Left renal cortex interstitium (tissue), 4 donors: ENCODE measurements around the gene TMEM266. TPM values are rescaled to one million over a fixed set of nuclear protein-coding genes. Genes with fewer than 3 reads are reported as not detected.

ENCODE experiments used
- DNase-seq, 4 donors: peaks; one replicate each; pipeline ENCODE4 v3.0.0-alpha.2; 2013; ENCODE audit warnings: low read depth in 4 of 4, low spot score in 2 of 4, missing footprints in 1 of 4
- polyA plus RNA-seq, 4 donors: library from polyadenylated mRNA; unstranded; fragments of 120-200 nt; gene quantifications; one replicate each; pipeline ENCODE4 v1.2.1, GENCODE V29; 2013; ENCODE audit not compliant: insufficient read length in 4 of 4

Gene TMEM266
- polyA plus RNA-seq, 4 donors, result 9.3 to 15.1 (median 12.9) TPM

DNA sequence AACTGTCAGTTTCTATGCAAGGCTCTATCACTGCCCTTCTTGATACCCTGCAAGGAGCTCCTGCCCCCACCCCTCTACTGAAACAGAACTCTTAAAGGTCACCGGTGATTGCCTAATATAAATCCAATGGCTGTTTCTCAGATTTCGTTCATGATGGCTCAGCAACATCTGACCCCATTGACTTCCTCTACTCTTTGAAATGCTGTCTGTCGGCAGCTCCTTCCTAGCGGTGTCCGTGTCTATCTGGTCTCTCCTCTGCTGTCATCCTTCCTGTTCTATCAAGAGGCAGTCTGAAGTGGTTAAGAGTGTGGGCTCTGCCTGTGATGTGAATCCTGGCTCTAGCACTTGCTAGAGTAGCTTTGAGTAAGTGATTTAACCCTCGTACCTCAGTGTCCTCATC lies 5.5 kb downstream of the TMEM266 start:
- DNase-seq, result no peak

GRCh38 chr15:76065793-76066192 lies 6.0 kb downstream of the TMEM266 start:
- no peak for DNase-seq

GRCh38 chr15:76070192-76070591 lies 10.4 kb downstream of the TMEM266 start:
- no peak for DNase-seq

DNA sequence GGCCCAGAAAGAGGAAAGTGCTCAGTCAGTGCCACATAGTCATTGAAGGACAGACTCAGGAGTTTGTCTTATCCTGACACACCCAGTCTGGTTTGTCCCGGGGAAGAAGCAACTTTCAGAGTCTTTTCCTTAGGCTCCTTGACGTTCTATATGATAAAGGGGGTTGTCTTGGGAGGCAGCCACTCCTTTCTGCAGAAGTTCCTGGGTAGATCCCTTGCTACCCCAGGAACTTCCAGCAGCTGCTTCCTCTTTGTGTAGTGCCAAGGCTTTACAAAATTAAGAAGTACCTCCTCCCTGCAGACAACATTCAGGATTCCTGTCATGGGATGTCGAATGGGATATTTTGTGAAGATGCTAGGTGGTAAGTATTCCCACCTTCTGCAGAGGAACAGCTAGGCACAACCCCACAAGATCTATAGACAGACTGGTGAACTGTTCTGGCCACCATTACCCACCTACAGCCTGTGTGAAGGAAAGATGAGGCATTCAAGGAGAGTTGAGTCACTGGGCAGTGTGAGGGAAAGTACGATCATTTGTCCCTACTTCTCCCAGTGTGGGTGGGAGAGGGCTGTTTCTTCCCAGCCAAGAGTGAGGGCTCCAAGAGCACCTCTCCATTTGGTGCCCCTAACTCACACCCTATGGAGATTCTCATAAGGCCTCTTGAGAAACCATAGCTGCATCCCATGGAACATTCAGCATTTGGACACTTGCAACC lies 11.3 kb downstream of the TMEM266 start:
- DNase-seq, result no peak

DNA sequence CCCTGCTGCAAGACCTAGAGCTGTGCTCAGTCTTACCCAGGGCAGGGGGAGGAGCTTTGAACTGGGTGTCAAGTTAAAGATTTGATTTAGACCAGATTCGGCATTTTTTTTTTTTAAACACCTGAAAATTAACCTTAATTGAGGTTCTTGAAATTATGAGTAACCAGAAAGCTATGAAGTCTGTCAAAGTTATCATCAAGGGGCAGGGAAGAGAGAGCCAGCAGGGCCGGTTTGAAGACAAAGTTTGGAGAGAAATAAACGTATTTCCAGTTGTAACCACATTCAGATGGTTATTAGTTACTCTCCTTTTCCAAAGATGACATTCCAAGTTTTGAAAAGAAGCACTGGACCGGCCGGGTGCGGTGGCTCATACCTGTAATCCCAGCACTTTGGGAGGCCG lies 12.0 kb downstream of the TMEM266 start:
- no peak for DNase-seq

GRCh38 chr15:76073554-76073953 lies 13.8 kb downstream of the TMEM266 start:
- no peak for DNase-seq

GRCh38 chr15:76075046-76075445 lies 15.3 kb downstream of the TMEM266 start:
- DNase-seq, result no peak

- no peak for DNase-seq
These were observed 18.6 kb downstream of the TMEM266 start for GRCh38 chr15:76078285-76078877.

- DNase-seq, result no peak
These were observed 24.5 kb downstream of the TMEM266 start for GRCh38 chr15:76084256-76084655.

DNA sequence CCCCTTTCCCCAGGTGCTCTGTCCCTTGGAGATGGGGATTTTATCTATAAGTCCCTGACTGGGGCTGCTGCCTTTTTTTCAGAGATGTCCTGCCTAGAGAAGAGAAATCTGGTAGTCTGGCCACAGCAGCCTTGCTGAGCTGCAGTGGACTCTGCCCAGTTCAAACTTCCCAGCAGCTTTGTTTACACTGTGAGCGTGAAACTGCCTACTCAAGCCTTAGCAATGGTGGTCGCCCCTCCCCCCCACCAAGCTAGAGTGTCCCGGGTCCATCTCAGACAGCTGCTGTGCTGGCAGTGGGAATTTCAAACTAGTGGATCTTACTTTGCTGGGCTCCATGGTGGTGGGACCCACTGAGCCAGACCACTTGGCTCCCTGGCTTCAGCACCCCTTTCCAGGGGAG lies 38.9 kb downstream of the TMEM266 start:
- no peak for DNase-seq

GRCh38 chr15:76099388-76099787 lies 39.6 kb downstream of the TMEM266 start:
- DNase-seq, result no peak

- no peak for DNase-seq
These were observed 40.6 kb downstream of the TMEM266 start for GRCh38 chr15:76100361-76100760.

GRCh38 chr15:76101655-76102054 lies 41.9 kb downstream of the TMEM266 start:
- no peak for DNase-seq

DNA sequence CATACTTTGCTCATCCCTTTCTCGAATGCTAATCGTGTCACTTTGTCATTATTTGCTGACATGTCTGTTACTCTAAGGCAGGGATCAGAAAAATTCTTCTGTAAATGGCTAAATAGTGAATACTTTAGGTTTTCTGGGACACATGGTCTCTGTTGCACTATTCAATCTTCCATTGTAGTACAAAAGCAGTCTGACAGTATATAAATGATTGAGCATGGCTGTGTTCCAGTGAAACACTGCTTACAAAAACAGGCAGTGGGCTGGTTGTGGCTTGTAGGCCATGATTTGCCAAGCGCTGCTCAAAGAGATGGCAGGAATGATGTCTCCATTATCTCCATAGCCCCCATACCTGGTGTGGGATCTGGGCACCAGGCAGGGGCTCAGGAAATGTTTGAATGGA lies 45.6 kb downstream of the TMEM266 start:
- no peak for DNase-seq

DNA sequence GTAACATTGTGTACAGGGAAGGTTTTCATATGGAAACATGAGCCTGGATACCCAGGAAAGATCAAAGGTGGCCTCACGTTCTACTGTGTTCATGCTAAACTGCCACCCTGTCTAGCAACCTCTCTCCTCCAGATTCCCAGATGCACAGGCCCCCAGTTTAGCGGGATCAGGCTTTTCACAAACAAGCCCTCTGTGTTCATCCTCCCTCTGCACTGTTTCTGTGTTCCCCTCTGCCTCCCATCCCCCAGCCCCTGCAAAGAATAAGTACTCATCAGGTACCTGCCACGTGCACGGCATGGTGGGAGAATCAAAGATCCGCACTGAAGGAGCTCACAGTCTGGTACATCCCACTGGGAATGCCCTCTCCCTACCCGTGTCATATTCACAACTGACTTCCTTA lies 46.1 kb downstream of the TMEM266 start:
- no peak for DNase-seq

- DNase-seq, result no peak
These were observed 47.4 kb downstream of the TMEM266 start for GRCh38 chr15:76107169-76107568.

DNA sequence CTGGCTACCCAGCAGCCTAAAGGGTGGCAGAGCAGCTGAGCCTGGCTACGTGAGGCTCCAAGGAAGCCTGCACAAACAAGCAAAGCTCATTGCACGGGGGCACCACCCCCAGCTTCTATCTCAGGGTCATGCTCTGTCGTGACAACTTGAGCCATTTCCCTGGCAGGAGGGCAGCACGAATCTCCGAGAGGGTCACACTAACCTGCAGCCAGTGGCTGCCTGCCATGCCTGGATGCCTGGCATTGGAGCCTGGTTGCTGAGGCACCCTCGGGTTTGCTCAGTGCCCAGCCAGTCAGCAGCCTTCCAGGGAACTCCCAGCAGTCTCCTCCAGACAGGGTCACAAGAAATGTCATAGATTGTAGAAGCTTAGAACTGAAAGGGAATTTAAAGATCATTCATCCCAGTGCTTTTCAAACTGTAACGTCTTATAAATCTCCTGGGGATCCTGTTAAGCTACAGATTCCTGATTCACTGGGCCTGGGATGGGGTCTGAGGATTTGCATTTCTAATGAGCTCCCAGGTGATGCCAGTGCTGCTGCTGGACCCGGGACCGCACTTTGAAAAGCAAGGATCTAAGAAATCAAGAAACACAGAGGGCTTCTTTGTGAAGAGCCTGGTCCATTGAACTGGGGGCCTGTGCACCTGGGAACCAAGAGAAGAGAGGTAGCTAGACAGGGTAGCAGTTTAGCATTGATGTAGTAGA lies 48.4 kb downstream of the TMEM266 start:
- no peak for DNase-seq

- DNase-seq, result no peak
These were observed 49.3 kb downstream of the TMEM266 start for GRCh38 chr15:76109046-76109445.

- DNase-seq, result no peak
These were observed 54.8 kb downstream of the TMEM266 start for GRCh38 chr15:76114561-76114960.

DNA sequence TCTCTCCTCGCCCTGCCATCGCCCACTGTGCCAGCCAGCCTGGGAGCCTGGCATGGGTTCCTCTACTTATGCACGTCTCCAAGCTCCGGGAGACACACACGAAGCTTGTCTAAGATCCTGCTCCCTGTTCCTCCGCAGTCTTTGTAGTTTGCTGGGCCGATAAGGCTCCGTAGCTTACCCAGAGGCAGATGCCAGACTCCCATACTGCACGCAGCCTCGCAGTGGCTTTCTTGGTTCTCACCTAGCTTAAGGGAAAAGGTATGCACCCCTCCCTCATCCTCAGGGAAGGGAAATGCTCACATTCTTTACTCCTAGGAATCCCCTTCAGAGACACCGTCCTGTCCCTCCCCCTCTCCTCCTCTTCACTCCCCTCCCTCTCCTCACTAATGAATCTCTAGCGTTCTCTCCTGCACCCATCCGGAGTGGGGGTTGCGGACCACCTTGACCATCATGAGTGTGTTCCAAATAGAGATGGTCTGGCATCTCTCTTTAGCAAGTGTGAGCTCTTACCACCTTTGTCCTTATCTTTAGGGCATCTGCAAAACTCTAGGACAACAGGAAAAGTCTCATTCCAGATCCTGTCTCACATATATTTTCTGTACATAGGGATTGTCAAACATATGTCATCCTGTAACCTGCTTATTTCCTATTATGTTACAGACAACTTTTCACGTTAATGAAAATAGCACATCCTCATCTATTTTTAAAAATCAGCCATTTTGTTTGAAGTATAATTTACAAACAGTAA lies 56.5 kb downstream of the TMEM266 start:
- no peak for DNase-seq

DNA sequence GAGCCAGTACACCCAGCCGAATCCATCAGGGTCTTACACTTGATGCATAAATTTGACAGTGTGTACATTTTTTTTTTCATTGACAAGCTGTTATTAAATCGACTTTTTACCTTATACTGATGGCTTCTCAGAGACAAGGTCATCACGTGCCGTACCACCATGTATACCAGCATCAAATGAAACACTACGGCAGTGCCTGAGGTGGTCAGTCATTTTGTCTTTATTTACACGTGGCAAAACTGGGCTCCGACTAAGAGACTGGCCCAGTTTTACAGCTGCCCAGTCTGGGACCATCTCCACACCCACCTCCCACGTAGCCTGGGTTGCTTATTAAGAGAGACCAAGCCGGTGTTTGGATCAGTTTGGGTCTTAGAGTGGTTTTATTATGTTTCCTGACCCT lies 57.4 kb downstream of the TMEM266 start:
- no peak for DNase-seq
